GM10266 (cell line): ENCODE measurements around the gene TNNI3.

Experiments
- DNase-seq: peaks from one replicate; pipeline ENCODE4 v3.0.0; 2012; ENCODE audit errors: extremely low spot score
- CTCF ChIP-seq: IDR thresholded peaks from 2 replicates; pipeline ENCODE4 v1.5.1; 2012; ENCODE audit warnings: mild to moderate bottlenecking, low read depth; ENCODE audit not compliant: control insufficient read depth, insufficient read depth; ENCODE audit errors: missing control alignments

Gene TNNI3

DNA sequence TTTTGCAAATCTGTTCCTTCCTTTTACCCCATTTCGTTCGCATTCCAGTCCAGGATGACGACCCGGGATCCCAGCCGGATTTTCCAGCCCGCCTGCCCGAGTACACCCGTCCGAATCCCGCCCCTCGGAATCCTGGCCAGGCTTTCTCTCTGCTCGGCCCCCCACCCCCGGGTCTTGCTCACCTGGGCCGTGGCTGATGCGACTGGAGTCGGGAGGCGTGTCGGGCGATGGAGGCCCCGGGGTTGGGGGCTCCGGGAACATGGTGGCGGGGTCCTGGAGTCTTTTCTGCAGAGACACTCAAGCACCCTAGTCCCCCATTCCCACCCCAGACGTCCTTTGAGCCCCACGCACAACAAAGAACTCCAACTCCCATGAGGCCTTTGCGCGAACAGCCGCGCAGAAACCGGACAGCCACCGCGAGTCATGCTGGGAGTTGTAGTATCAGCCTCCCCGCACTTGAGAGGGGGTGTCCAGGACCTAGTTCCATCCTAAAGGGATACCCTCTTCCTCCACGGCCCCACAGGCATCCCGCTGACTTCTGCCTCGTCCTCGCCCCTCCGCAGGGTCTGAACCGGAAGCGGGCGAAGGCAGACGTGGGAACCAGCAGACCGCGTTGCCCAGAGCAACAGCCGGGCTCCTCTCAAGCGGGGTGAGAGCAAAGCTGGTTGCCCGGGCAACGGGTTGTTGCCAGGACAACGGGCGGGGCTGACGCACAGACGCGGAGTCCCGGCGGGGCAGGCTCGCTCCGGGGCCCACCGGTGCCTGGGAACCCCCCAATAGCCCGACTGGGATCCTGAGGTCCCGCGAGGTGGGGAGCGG lies 21.5 kb upstream of the TNNI3 start:
- TF ChIP-seq CTCF = no peak

GRCh38 chr19:55176076-55176475 lies 18.5 kb upstream of the TNNI3 start:
- TF ChIP-seq CTCF = no peak
- DNase-seq = peak; percentile 39

More for the DNA sequence above, 21.5 kb upstream of the TNNI3 start:
- peak; percentile 98 for DNase-seq

- peak; percentile 22 for DNase-seq
Measured at GRCh38 chr19:55175117-55175867, 17.8 kb upstream of the TNNI3 start.

GRCh38 chr19:55174425-55175116 lies 17.0 kb upstream of the TNNI3 start:
- no peak for DNase-seq
- TF ChIP-seq CTCF = no peak

More at GRCh38 chr19:55175117-55175867, 17.8 kb upstream of the TNNI3 start:
- no peak for TF ChIP-seq CTCF

DNA sequence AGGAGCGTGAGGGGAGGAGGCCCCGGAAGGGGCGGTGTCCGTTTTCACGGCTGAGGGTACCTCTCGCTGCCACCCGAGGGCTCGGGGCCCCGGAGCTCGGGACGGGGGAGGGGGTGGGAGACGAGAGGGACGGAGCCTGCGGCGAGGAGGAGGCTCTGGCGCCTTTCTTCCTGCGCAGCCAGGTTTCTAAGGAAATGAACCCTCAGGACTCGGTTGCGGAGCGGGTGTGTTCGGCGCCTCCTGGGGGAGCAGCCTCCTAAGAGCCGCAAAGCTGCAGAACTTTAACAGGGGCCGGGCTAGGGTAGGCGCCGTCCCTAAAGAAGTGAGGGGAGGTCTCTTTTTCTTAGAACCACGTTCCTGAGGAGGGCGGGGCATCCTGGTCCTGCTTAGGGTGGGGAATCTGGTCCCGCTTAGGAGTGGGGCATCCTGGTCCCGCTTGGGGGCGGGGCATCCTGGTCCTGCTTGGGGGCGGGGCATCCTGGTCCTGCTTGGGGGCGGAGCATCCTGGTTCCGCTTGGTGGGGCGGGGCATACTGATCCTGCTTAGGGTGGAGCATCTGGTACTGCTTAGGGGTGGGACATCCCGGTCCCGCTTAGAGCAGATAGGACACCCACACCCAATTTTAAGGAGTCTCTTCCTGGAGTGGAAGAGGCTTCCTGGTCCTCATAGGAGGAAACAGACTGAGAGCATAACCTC lies 16.3 kb upstream of the TNNI3 start:
- no peak for TF ChIP-seq CTCF
- peak; percentile 78 for DNase-seq

DNA sequence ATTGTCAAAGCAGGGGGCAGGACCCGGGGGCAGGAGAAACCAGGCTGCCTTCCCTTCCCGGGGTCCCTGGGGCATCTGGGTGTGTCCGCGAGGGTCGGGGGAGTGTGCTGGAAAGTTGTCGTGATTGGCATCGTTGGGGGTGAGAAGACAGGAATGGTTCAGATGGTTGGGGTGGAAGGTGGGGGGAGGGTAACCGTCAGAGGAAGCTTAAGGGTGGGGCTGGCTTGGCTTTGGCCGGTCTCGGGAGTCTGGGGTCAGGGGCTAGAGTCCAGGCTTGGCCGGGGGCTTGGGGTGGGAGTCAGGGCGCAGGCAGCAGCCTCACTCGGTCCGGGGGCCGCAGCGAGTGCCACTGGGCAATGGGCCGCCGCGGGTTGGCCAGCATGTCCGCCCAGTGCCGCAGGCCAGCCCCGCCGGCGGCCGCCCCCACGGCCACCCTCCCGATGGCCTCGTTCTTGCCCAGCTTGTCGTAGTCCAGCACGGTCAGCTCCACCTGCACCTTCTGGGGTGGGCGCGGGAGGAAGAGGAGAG lies 15.7 kb upstream of the TNNI3 start:
- DNase-seq = no peak
- no peak for TF ChIP-seq CTCF
